ENCODE measurements around the gene NCR2.

NCR2 gene

DNA sequence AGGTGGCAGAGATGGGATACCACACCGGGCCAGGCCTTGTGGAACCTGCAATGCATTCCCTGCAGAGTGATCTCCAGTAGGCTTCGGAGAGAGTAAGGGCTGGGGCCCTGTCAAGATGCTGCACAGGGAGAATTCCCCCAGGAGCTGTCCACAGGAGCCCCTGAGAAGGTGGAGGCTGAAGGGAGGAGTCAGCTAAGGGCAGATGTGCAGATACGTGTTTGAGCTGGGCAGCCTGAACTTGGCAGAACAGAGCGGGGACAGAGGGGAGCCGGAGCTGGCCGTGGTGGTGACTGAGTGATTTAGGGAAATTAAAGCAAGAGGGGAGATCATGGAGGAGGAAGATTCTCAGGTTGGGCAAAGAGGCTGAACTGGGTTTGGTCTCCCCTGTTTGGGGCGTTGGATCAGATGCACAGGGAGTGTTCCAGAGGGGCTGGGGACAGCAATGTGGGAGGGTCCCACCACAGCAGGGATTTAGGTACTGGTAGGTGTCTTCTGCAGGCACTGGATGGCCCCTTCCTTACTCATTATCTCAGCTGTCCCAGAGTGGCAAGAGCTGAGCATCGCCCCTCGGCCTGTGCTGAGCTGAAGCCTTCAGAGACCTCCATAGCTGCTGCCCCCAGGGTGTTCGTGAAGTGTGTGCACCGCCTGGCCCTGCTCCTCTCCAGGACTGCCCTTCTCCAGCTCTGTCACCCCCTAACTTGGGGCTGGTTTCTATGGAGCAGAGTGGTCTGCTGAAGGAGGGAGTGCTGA lies 3.8 kb upstream of the NCR2 start:
- no peak for DNase-seq (ENCODE audit: low spot score)

- DNase-seq (ENCODE audit: low spot score): no peak
Measured at GRCh38 chr6:41332241-41332640, 3.2 kb upstream of the NCR2 start.

DNA sequence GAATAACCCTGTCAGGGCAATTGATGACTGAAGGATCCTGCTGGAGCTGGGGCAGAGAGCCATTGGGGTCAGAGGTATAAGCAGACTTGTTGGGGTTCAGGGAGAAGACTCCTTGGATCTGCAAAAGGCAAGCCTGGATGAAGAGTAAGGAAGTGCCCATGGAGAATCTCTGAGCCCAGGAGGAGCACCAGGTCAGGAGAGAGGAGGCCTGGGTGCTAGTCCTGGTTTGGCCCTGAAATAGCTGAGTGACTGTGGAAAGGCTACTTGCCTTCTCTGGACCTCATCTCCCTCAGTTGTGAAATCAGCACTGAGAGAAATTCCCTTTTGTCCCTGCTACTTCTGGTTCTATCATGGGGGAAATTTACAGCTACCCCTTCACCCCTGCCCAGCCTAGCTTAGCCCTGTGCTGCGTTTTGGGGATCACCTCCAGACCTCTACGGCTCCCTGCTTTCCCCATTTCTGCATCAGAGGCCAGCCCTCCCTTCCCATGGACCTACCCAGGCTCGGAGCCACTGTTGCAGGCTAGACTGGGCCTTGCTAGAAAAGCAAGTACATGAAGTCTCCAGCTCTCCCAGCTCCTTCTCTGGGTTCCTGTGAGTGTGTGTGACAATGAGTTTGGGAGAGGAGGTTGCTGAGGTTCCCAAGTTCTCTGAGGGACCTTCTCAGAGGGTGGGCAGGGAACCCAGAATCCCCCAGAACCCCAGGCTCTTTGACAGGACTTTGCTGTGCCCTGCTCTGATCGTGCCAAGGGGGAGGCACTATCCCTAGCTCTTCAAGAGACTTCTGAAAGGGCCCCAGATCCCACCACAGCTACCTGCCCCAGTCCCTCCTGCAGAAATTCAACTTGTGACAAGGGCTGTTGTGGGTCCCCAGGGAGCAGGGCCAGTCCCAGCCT lies 2.3 kb upstream of the NCR2 start:
- no peak for DNase-seq (ENCODE audit: low spot score)

- no peak for DNase-seq (ENCODE audit: low spot score)
Measured at GRCh38 chr6:41334482-41335040, 847 bp upstream of the NCR2 start.

DNA sequence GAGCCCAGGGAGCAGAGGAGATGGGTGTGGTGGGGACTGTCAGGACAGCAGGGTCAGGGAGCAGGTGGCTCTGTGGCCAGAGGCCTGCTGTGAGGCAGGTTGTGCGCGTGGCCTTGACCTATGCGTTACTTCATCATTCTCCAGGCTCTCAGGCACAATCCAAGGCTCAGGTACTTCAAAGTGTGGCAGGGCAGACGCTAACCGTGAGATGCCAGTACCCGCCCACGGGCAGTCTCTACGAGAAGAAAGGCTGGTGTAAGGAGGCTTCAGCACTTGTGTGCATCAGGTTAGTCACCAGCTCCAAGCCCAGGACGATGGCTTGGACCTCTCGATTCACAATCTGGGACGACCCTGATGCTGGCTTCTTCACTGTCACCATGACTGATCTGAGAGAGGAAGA lies 535 bp downstream of the NCR2 start:
- no peak for DNase-seq (ENCODE audit: low spot score)

- DNase-seq (ENCODE audit: low spot score): no peak
Measured at GRCh38 chr6:41336824-41337223, 1.4 kb downstream of the NCR2 start.

DNA sequence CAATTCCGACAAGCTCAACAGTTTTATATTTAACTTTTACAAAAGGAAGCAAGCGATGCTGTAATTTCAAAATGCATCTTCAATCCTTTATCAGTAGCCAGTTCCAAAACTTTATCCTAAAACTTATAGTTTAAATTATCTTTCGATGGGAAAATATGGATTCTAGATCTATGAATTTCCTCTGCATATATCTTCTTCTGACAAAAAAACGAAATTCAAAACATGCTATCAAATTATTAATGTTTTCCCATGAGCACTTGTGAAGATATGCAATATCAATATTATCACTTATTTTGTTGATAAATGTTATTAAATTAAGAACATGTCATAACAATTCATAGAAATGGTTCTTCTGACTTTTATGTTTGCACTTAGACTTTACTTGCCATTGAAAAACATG lies 2.3 kb downstream of the NCR2 start:
- DNase-seq (ENCODE audit: low spot score): no peak

- DNase-seq (ENCODE audit: low spot score): no peak
Measured at GRCh38 chr6:41338659-41339058, 3.3 kb downstream of the NCR2 start.

GRCh38 chr6:41341580-41341979 lies 6.2 kb downstream of the NCR2 start:
- DNase-seq (ENCODE audit: low spot score): no peak

DNA sequence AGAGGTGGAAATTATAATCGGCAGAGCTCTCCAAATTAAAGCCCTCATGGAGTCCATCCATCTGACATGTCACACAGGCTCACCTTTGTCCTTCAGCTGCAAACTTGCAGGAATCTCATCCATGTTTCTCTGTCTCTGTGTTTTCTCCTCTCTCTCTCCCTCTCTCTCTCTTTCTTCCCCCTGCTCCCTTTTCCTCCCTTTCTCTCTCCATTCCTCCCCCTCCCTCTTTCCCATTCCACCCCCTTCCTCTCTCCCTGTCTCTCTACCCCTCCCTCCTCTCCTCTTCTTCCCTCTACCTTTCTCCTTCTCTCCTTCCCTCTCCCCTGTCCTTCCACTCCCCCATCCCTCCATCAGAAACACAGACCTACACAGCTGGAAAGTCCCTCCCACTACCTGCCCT lies 6.8 kb downstream of the NCR2 start:
- DNase-seq (ENCODE audit: low spot score): no peak

DNA sequence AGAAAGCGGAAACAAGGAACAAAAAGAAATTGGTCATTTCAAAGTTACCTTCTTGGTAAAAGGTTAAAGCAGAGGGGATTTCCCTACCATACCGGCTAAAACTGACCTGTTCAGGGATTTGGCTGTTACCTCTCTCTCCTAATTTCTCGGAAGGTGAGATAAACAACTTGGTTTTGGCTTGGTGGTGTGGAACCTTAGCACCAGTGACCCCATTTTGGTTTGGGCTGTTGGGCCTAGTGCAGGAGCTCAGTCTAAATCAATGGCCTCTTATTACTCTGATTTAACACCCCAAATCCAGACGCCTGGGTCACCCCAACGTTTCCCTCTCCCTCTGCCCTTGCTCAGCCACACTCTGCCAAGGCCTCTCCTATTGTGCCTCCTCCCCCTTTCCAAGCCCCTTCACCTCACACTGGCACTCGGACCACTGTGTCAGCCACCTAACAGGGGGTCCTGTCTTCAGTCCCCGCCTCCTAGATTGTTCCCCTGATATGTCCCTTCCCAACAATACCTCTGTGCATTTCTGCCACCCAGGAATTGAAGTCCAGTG lies 8.3 kb downstream of the NCR2 start:
- DNase-seq (ENCODE audit: low spot score): no peak

- no peak for DNase-seq (ENCODE audit: low spot score)
Measured at GRCh38 chr6:41344876-41345275, 9.5 kb downstream of the NCR2 start.

DNA sequence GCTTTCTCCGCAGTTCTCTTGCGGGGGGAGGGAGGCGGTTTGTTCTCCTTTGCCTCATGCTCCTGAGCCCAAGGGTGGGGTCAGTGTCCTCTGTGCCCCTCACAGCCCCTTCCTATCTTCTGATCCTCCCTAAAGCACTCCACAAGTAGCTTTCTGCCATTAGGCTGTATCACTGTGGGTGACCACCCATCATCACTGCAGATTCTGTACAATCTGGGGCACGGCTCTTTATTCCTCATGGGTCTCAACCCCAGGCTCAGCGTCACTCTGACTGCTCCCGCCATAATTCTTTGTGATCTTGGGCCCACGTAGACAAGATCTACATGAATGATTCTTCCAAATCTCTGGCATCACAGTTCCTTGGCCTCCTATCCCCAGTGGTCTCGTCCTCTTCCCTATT lies 10.5 kb downstream of the NCR2 start:
- DNase-seq (ENCODE audit: low spot score): no peak

DNA sequence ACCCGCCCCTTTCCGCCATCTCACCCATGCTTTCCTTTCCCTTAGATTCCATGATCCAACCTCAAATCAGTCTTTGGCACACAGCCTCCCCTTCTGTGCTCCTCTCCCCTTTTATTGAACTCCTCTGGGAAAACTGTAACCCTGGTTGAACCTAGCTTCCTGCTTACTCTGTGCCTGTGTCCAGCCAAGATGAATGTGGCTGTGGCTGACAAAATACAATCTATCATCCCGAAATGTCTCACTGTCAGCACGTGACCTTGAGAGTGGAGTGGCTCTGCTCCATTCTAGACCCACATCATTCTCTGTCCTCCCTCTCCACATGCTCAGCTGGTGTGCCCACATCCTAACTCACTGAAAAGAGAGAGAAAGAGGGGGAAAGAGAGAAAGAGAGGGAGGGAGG lies 11.0 kb downstream of the NCR2 start:
- no peak for DNase-seq (ENCODE audit: low spot score)

DNA sequence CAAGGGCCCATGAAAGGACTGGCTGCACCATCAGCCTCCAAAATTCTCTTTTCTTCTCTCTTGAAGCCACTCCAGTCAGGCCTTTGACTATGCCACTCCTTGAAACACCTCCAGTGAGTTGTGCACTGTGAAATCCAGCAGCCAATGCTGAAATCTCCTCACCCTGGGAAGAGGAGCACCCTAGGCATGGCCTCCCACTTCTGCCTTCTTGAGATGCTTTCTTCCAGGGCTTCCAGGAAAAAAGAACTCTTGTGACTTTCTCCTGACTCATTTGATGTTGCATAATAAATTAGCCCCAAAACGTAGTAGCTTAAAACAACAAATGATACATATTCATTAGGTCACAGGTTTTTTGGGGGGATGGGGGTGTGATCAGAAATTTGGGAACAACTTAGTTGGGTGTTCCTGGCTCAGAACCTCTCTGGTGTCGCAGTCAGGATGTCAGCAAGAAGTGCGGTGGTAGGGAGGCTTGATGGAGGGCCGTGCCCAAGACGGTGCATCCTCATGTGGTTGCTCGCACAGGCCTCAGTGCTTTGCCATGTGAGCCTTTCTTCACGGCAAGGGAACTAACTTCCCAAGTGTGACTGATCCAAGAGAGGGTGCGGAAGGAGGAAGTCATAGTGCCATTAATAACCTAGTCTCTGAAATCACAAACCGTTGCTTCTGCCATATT lies 12.1 kb downstream of the NCR2 start:
- no peak for DNase-seq (ENCODE audit: low spot score)

DNA sequence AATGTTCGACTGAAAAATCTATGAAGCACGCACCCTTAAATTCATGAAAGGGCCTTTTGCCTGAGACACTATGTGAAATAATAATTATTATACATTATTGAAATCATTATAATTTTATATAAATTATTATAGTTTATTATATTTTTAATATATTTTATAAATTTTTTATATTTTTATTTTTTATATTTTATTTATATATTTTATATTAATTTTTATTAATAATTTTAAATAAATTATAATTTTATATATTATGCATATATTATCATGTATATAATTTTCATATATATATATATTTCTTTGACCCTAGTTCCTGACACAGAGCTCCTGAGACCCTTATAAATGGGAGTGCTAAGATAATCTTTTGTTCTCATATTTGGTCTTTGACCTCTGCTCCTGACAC lies 13.5 kb downstream of the NCR2 start:
- no peak for DNase-seq (ENCODE audit: low spot score)

GRCh38 chr6:41352396-41352795 lies 17.0 kb downstream of the NCR2 start:
- no peak for DNase-seq (ENCODE audit: low spot score)

GRCh38 chr6:41352907-41353306 lies 17.5 kb downstream of the NCR2 start:
- no peak for DNase-seq (ENCODE audit: low spot score)

GRCh38 chr6:41353333-41353732 lies 17.9 kb downstream of the NCR2 start:
- no peak for DNase-seq (ENCODE audit: low spot score)

DNA sequence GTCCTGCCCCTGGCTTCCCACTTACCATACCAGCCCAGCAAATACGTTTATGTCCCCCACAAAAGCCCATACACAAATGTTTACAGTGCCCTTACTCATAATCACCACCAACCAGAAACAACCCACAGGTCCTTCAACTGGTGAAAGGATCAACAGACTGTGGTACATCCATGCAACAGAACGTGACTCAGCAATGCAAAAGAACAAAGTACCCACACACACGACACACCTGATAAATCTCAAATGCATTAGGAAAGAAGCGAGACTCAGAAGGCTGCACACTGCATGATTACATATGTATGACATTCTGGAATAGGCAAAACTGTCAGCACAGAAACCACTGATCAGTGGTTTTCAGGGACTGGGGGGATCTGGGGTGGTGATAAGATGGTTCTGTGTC lies 20.5 kb downstream of the NCR2 start:
- no peak for DNase-seq (ENCODE audit: low spot score)

DNA sequence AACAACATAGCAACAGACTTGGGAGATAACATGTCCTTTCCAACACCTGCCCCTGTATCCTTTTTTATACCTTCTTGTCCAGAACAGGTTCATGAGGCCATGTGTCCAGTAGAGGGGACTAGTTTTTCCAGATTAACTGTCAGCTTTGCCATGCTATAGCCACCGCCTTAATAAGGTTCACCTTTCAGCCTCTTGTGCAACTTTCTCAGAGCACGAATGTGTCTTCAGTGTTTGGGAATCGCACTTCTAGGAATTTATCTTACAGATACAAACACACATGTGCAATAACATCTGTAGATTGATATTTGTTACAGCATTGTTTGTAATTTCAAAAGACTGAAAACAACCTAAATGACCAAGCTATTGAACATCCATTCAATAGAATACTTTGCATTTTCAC lies 21.4 kb downstream of the NCR2 start:
- no peak for DNase-seq (ENCODE audit: low spot score)

DNA sequence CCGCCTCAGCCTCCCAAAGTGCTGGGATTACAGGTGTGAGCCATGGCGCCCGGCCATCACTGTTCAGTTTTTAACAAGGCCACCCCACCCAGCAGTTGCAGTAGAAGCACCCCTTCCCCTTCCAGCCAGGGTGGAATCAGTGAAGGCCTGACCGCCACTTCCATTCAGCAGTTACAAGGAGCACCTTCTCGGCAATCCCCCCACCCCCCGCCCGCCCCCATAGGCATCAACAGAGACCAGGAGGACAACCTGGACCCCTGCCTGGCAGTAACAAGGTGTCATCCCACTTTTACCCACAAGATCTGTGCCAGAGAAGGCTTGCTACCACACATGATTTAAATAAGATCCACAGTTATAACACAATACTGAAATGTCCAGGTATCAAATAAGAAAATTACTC lies 23.1 kb downstream of the NCR2 start:
- no peak for DNase-seq (ENCODE audit: low spot score)
